ENCODE measurements around the gene DNAI2. TPM values are rescaled to one million over a fixed set of nuclear protein-coding genes. Genes with fewer than 3 reads are reported as not detected.

DNAI2 gene
- polyA plus RNA-seq, 1 of the 3 experiments (the other 2 are of a cell fraction): not detected

GRCh38 chr17:74272731-74273201 lies 1.3 kb upstream of the DNAI2 start (continued):
- no peak for TF ChIP-seq PBX3 (IDR thresholded peaks at IDR 0.05)

- Histone ChIP-seq H3F3A (replicated peaks; ENCODE audit: insufficient read depth) (no peaks in the 10 kb centered on the region), H3K27ac (ENCODE audit: low read depth in 2 of 2, low read length in 1 of 2) (no peak overlapping the region), H3K4me1 (ENCODE audit: control insufficient read depth in 1 of 2, insufficient read depth in 2 of 2, low read depth in 1 of 2, low read length in 1 of 2) (no peaks in the 10 kb centered on the region), H3K79me2 (ENCODE audit: insufficient read depth) (no peaks in the 10 kb centered on the region), H4K20me1 (ENCODE audit: insufficient read depth) (no peaks in the 10 kb centered on the region), H3K27me3 (ENCODE audit: insufficient read depth) (no peaks in the 10 kb centered on the region), H3K9ac (no peak overlapping the region), H2AFZ (ENCODE audit: low read depth) (no peak overlapping the region), H3K4me3 (ENCODE audit: low read depth in 2 of 2, low read length in 1 of 2) (no peak overlapping the region), H3K4me2 (no peak overlapping the region), H3K9me2 (no peaks in the 10 kb centered on the region), H3K9me3 (no peaks in the 10 kb centered on the region), H3K36me3 (replicated peaks in 1 of 2; ENCODE audit: control insufficient read depth in 1 of 2, insufficient read depth in 2 of 2, low read length in 1 of 2) (no peaks in the 10 kb centered on the region)
- POLR2A ChIA-PET: no interaction called here
- CTCF ChIA-PET: interaction anchor here (0.6 to 1.2 kb wide), 3 partner anchors 26 to 291 kb away, joined by 3 read pairs; no protein-coding TSS in a partner anchor
- 58% methylated on average over 14 of the region's 14 CpGs for WGBS (ENCODE audit: low lambda C conversion rate)
- DNase-seq: no peak
- TF ChIP-seq MXI1 (IDR thresholded peaks at IDR 0.05; ENCODE audit: low read depth, low read length): no peak
- TF ChIP-seq ELF1 (IDR thresholded peaks at IDR 0.05): no peak
- TF ChIP-seq USF2 (IDR thresholded peaks at IDR 0.05; ENCODE audit: borderline replicate concordance, low read depth, low read length): no peak
- no peak for TF ChIP-seq RAD21 (IDR thresholded peaks at IDR 0.05; ENCODE audit: low read length)
- no peak for TF ChIP-seq USF1 (IDR thresholded peaks at IDR 0.05; ENCODE audit: borderline replicate concordance, low read depth)
- TF ChIP-seq NFIC (IDR thresholded peaks at IDR 0.05; ENCODE audit: borderline replicate concordance): no peak
- TF ChIP-seq SMC3 (IDR thresholded peaks at IDR 0.05; ENCODE audit: low read depth, low read length): no peak
- no peak for TF ChIP-seq FOXJ3 (CRISPR knock-in tag; IDR thresholded peaks at IDR 0.05)
- no peak for TF ChIP-seq PBX3 (IDR thresholded peaks at IDR 0.05)
- no peak for TF ChIP-seq REST (IDR thresholded peaks at IDR 0.05; ENCODE audit: low read depth, low read length)
- TF ChIP-seq RXRA (IDR thresholded peaks at IDR 0.05; ENCODE audit: borderline replicate concordance, low read depth): no peak
- TF ChIP-seq YY1 (IDR thresholded peaks at IDR 0.05; ENCODE audit: low read depth): no peak
- no peak for TF ChIP-seq CTCF (IDR thresholded peaks at IDR 0.05)
- TF ChIP-seq JUND (IDR thresholded peaks at IDR 0.05): no peak
- no peak for TF ChIP-seq IRF3 (IDR thresholded peaks at IDR 0.05; ENCODE audit: low read depth, low read length)
These were observed 791 bp downstream of the DNAI2 start for GRCh38 chr17:74274709-74275340.

All from SK-N-SH (cell line).